DMS 273 (cell line): Measurements from ENCODE around the gene CCDC12.
A peak's percentile ranks its signal among the peaks of the same experiment; 100 is the strongest.

Experiments
- DNase-seq: peaks from one replicate; lab custom pipeline; 2025; ENCODE audit not compliant: unreplicated experiment; lab: John Stamatoyannopoulos, UW

The CCDC12 gene

GRCh38 chr3:46976326-46977190 is at the start of gene CCDC12:
CCDC12 (minus strand) TSS chr3:46976745; CDS start chr3:46976732, 13 bp downstream.
- peak; percentile 96 for DNase-seq

DNA sequence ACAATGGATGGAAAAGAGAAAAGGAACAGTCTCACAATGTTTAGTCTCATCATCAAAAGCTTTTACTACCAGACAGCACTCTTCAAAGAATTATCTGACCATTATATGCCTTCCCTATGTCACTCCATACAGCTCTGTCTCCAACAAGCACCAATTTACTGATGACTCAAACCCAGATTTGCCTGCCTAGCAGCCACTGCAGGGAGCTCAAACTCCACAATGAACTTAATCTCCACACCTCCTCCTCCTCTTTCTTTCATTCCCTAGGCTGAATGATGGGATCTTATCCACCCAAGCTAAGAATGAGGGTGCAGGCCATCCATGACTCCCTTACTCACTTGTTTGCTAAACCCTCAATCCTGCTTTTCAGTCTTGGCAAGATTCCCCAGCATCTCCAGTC is 48.4 kb upstream of the CCDC12 start:
- DNase-seq: no peak

DNA sequence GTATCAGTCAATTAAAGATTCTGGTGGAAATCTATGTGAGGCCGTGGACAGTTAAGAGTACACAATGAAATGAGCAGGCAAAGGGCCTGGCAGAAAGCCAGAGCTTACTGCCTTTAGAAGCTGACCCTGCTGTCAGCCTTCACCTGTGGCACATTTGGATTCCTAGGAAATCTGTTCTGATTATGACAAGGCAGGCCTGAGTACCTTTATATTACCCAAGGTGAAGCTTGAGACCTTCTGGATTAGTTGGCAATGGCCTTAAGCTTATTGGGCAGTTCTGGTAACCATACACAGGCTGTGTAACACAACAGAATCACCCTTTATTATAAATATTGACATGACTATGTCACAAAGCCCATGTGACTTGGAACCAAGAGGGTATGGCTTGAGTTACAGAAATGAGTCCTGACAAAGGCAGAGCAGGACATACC is 46.1 kb upstream of the CCDC12 start:
- DNase-seq: peak; percentile 20

DNA sequence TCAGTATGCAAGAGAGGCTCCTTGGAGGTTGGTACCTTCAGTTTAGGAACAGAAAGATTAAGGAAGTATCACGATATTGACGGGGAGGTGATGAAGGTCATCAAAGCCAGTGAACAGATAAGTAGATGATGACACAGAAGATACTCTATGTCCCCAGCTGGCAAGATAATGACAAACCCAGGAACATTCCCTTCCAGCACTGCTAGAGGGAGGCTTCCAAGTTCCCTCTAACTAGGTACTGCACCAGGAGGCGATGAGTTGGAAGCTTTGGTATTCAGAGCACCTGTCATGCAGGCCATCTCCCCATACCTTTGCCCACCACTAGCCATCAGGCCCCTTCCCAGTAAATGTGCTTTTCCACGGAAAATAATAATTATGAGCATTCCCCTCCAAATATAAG is 43.8 kb upstream of the CCDC12 start:
- no peak for DNase-seq

- no peak for DNase-seq
Observed at GRCh38 chr3:47019201-47019600, 42.7 kb upstream of the CCDC12 start.

- DNase-seq: no peak
Observed at GRCh38 chr3:47018269-47018611, 41.7 kb upstream of the CCDC12 start.

- no peak for DNase-seq
Observed at GRCh38 chr3:47017504-47018268, 41.1 kb upstream of the CCDC12 start.

DNA sequence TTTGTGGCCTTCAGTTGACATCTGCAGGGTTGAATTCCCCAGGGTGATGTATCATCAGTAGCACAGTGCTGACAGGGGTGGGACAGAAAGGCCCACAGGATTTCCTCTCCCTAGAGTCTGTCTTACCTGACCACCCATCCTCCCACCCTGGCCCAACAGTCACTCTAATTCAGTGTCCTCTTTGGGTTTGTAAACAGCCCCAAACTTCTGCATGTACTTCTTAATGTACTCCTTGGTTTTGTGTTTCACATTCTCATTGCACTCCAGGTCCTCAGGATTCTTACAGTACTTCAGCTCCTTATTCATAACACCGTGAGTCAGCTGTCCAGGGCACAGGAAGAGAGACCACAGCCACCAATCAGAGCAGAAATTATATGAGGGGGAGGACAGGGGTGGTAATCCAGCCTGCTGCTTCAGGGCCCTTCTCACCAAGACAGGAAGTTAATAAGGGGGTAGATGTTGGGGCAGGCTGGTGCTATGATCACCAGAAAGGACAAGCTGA is 40.4 kb upstream of the CCDC12 start:
- DNase-seq: no peak

DNA sequence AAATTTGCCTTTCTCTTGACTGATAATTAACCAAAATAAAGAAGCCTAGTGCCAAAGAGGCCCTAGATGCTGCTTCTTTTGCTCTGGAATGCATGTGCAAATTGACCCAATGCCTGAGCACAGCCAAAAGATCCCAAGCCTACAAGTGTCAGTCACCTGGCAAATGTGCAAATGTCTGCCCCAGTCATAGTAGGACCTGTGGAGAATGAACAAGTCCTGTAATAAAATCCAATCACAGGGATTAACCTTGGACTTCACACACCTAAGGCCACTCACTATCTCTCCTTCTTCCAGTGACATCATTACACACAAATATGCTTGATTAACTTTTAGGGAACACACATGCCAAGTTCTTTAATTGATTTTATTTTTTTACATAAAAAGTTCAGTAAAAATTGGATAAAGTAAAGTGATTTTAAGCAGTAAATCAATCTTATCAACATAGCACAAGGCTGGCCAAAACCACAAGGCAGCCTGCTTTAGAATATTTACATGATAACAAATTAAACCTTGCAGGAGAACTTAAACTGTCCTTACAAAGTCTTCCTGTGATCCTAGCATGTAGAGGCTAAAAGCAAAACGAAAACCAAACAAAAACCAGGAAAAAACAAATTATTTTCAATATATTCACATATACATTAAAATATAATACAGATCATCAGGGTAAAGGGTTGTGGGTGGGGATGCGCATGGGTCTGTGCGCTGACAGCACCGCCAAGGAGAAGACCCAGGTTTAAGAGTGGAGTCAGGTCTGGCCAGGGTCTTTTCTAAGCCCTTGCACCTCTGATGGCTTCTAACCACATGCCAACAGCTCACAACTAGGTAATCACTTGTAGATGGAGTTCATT is 39.8 kb upstream of the CCDC12 start:
- DNase-seq: no peak

GRCh38 chr3:47015151-47015550 is 38.6 kb upstream of the CCDC12 start:
- no peak for DNase-seq

DNA sequence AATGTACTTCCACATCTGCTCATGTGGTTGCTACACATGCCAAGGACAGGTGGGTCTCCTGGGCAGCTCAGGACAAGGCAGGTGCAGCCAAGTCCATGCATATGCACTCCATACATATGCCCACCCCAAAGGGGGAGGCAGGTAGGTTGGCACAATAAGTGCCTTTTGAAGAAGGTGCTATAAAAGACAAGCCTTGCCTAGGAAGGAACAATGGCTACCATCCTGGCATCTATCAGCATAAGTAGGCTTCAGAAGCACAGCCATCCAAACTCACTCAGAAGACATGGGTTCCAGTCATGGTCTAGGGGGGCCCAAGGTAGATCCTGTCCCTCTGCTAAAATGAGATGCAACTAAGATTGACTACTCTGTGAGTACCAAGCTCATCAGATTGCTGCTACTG is 37.5 kb upstream of the CCDC12 start:
- no peak for DNase-seq

- DNase-seq: no peak
Observed at GRCh38 chr3:47013231-47013630, 36.7 kb upstream of the CCDC12 start.

- peak; percentile 94 for DNase-seq
Observed at GRCh38 chr3:47012342-47013230, 36.0 kb upstream of the CCDC12 start.

DNA sequence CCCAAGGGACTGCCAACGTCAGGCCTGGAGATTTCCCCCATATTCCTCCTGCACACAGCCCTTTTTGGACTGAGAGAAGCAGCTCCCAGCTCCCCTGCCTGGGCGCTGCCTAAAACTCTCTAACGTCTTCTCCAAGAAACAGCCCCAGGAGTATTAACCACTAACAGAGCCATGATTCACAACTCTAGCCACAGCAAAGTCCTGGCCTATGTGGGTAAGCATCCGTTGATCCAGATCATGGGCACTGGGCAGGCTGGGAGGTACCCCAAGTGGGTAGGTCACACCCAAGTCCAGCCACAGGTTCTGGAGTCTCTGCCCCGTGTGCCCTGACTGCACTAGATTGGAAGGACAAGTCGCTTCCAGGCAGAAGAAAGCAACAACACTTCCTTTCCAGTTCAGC is 34.8 kb upstream of the CCDC12 start:
- no peak for DNase-seq

DNA sequence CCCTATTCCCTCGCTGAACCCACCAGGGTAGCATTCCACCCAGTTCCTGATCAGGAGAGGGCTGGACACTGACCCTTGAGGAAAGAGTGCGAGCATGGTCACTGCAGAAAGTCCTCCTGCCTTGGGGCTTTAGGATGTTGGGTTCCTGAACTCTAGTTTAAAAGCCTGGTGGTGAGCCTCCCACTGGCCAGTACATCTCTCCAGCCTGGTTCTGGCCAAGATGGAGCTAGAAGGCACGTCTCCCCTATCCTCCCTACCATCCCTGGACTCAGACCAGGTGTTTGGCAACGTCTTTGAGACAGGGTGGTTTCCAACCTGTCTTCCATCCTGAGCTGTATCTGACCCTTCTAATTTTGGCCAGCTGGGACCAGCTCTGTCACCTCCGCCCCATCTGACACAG is 34.4 kb upstream of the CCDC12 start:
- no peak for DNase-seq

DNA sequence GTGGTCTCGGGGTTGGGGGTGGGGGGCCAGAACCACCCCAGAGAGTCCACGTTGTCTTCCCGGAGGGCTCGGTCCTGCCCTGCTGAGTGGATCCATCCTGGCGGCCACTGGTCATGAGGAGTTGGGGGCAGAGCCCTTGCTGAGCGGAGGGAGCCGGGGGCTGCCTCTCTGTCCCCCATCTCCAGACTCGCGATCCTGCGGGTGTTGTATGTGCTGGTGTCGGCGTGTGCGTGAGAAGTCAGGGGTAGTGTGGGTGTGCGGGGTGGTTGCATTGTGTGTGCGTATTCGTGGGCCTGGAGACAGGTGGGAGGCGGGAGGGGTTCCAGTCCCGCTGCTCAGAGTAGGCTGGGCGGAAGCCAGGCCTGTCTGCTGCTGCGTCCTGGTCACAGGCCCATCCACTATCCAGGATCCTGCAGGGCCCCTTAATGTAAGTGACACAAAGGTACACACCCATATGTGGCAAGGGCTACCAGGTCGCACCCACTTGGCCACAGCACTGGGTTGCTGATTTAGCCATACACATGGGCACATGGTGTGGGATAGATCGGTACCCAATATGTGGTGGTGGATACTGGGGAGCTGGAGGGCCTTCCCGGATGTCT is 33.7 kb upstream of the CCDC12 start:
- DNase-seq: no peak

DNA sequence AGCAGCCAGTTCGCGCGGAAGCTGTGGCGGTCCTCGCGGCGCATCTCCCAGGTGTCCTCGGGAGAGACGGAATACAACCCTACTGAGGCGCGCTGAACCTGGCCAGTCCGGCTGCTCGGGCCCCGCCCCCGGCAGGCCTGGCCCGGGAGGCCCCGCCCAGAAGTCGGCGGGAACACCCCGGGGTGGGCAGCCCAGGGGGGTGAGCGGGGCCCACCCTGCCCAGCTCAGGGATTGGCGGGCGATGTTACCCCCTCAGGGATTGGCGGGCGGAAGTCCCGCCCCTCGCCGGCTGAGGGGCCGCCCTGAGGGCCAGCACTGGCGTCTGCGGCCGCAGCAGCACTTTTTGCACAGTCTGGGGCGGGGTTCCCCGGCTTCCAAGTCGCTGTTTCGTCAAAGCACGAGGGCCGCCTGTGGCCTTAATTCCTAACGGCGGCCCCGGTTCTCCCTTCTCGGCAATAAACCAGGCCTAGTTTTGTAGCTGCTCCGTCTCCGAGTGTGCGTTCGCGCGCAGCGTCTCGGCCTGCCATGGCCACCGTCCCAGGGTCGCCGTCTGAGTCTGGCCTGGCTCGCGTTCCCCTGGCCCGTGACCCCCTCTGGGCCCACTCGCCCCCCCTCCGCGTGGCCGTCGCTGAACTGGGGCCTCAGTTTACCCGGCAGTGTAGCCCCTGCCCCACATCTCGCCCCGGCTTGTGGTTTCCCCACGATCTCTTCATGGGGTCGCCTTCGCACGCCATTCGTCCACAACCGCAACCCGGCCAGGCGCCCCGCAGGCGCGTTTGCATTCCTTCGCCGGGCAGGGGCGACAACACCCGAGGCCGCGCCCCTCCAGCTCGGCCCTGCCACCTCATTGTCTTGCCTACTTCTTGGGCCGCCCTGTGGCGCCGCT is 32.9 kb upstream of the CCDC12 start:
- no peak for DNase-seq

- no peak for DNase-seq
Observed at GRCh38 chr3:47008851-47009224, 32.3 kb upstream of the CCDC12 start.

- no peak for DNase-seq
Observed at GRCh38 chr3:47008234-47008796, 31.8 kb upstream of the CCDC12 start.
